ENCODE results near the gene CALB2.

DNA sequence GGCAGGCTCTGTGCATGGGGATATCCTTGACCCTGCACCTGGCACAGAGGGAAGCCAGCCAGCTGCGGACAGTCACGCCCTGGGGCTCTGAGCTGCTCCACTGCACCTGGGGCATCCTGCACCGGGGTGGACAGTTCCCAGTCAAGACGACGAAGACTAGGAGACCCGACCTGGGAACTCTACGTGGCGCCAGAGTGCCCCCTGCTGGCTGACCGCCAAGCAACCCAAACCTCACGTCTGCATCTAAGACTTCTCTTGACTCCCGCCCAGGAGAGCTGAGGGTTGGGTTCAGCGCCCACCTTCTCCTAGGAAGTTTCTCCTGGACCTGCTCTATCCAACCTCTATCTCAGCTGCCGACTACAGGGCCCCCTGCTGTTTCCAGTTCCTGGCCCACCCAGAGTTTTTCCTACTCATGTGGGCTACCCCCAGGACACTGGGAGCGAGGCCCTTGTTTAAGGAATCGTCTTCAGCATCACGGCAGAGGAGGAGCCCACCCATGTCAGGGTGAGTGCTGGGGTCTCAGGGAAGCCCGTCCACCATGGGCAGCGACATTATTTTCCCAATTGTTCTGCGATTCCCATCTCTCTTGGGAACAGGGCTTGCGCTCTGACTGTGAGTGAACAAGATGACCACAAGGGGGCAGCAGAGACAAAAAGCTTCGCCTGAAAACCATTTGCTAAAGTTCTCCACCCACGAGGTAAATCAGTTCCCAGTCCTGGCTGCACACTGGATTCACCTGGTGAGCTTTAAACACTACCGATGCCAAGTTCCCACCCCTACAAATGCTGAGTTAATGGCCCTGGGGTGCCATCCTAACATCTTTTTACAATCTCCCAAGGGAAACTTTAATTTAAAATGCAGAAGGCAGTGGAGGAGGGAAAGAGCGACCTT lies 54.0 kb downstream of the CALB2 start:
- TF ChIP-seq, protein P1, sequence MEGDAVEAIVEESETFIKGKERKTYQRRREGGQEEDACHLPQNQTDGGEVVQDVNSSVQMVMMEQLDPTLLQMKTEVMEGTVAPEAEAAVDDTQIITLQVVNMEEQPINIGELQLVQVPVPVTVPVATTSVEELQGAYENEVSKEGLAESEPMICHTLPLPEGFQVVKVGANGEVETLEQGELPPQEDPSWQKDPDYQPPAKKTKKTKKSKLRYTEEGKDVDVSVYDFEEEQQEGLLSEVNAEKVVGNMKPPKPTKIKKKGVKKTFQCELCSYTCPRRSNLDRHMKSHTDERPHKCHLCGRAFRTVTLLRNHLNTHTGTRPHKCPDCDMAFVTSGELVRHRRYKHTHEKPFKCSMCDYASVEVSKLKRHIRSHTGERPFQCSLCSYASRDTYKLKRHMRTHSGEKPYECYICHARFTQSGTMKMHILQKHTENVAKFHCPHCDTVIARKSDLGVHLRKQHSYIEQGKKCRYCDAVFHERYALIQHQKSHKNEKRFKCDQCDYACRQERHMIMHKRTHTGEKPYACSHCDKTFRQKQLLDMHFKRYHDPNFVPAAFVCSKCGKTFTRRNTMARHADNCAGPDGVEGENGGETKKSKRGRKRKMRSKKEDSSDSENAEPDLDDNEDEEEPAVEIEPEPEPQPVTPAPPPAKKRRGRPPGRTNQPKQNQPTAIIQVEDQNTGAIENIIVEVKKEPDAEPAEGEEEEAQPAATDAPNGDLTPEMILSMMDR (IDR thresholded peaks at IDR 0.05), result peak; percentile 89
- no peak for TF ChIP-seq EZH2 (IDR thresholded peaks at IDR 0.05; ENCODE audit: borderline replicate concordance, insufficient read depth, low read depth, low read length, poor library complexity, severe bottlenecking)
